GM21529 (cell line): Measurements from ENCODE around the gene ZNF469.
"Not testable (repeated sequence)": the region's sequence is repeated elsewhere in the genome, so short reads cannot be mapped to it uniquely, and the experiment has no call there.

Experiments used
- ATAC-seq: cut with Tn5 transposase; IDR thresholded peaks from one replicate; pipeline ENCODE4 v1.9.1; 2021; ENCODE audit not compliant: unreplicated experiment

ZNF469 gene

DNA sequence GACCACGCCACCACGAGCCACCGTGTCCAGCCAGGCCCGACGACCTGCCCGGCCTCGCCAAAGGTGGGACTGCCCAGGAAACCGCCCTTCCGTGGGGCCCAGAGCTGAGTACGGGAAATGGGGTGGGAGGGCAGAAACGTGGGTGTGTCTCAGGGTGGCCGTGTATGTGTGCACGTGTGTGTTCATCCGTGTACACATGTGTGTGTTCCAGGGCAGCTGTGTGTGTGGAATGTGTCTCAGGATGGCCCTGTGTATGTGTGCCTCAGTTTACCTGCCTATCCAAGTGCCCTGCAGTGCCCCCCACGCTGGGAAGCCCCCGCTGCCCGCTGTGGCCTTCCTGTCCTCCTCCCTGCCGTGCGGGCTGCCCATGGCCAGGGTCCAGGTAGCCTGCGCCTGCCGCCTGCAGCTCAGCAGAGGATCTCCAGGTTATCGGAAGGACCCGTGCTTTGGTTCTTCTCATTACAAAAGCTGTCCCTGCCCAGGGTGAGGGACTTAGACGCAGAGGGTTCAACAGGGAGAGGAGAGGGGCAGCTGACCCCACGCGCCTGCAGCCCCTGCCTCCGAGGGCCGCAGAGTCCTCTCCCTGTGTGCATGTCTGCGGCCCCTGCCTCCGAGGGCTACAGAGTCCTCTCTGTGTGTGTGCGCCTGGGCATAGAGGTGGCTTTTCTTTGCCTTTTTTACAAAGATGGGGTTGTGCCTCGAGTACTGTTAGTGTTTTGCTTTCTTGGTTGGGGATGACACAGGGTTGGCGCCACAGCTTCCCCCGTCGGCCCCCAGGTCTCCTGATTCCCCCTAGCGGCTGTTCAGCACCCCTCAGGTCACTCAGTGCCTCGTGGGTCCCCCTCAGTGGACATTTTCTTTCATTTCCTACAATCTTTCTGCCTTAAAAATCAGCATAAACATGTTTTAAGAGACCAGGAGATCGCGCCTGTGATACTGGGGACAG is 23.6 kb downstream of the ZNF469 start:
- no peak for ATAC-seq

DNA sequence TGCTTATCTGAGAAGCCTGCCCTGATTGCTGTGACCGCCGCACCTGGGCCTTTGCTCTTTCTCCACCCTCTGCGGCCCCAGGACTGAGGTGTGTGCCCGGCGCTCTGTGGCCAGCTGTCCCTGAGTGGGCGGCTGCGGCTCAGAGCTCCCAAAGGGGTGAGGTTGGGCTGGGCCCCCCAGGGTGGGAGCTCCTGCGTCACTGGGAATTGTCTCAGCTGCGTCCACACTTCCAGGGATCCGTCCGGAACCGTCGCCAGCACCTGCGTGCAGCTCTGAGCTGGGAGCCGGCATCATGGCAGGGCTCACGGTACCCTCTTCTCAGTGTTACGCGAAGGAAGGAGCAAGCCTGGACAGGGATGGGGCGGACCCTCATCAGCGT is 24.3 kb downstream of the ZNF469 start:
- ATAC-seq: no peak

DNA sequence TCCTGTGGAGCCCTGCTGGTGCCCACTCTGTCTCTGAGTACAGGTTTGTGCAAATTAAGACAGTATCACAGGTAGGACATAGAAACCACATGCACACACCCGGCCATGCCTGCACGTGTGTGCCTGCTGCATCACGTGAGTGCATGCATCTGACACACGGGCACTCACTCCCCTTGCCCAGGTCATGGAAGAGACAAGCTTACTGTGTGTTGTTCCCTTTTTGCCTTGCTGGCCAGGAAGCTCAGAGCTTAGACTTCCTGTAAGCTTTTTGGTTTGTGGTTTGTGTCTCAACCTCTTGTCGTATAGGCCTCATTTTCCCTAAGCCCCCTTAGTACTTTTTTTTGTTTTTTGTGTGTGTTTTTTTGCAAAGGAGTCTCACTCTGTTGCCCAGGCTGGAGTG is 25.0 kb downstream of the ZNF469 start:
- no peak for ATAC-seq

DNA sequence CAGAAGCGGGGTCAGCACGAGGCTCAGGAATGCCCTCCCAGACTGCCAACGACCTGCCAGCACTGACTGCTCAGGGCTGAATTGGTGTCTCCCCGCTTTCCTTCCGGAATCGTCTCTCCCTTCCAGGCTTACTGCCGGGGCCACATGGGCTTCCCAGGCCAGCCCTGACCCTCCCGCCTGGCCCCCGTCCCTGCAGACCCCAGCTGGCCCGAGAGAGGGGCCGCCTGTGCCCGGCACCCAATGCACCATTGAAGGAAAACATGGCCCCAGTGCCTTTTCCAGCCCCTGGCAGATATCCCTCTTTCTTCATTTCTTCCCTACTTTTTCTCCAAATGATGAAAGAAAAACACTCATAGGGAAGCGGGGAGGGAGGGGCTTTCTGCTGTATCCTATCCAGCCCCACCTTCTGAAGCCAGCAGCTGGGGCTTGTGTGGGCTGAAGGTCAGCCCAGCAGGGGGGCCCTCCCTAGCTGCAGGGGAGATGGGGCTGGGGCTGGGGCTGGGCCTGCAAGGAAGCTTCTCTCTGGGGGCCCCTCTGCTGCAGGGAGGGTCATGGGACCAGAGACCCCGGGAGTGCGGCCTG is 25.9 kb downstream of the ZNF469 start:
- ATAC-seq: no peak

GRCh38 chr16:88409296-88410065 is 26.7 kb downstream of the ZNF469 start:
- ATAC-seq: no peak

GRCh38 chr16:88410297-88410968 is 27.7 kb downstream of the ZNF469 start:
- ATAC-seq: not testable (repeated sequence)

DNA sequence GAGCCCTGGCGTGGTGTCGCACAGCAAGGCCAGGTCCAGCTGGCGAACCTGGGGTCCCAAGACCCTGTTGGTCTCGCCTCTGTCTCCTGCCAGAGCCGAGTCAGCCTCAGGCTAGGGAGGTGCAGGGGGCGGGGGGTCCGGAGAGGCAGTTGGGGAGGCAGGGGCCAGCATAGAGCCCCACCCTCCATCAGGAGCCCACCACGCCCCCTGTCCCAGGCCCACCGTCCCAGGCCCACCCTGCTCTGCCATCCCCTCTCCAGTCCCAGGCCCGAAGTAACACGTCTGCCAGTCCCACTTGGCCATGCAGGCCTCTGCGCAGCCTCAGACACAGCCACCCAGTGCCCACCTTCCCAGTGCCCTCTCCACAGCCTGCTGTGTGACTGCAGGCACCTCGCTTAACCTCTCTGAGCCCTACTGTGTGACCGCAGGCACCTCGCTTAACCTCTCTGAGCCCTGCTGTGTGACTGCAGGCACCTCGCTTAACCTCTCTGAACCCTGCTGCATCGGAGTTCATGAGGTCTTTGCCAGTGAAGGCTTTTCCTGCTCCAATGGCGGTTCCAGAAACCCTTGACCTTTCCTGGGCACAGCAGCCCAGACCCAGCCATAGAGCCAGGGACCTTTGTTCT is 29.3 kb downstream of the ZNF469 start:
- no peak for ATAC-seq

DNA sequence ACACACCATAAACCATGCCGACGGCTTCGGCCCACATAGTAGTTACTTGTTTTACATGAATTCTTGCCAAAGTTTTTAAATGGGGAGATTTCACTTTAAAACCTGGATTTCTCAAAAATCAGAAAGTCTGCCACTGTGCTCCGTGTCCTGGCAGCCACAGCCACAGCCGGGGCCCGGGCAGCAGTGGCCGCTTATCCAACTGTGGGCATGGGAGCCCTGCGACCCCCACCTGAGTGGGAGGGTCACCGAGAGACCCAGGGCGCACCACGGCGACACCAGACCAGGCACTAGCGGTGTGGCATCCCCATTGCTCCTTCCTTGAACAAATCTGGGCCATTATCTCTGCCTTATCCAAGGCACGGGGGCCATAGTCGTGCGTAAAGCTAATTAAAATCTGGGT is 30.0 kb downstream of the ZNF469 start:
- ATAC-seq: no peak

GRCh38 chr16:88413231-88413630 is 30.5 kb downstream of the ZNF469 start:
- ATAC-seq: no peak

GRCh38 chr16:88413631-88414030 is 30.9 kb downstream of the ZNF469 start:
- no peak for ATAC-seq

DNA sequence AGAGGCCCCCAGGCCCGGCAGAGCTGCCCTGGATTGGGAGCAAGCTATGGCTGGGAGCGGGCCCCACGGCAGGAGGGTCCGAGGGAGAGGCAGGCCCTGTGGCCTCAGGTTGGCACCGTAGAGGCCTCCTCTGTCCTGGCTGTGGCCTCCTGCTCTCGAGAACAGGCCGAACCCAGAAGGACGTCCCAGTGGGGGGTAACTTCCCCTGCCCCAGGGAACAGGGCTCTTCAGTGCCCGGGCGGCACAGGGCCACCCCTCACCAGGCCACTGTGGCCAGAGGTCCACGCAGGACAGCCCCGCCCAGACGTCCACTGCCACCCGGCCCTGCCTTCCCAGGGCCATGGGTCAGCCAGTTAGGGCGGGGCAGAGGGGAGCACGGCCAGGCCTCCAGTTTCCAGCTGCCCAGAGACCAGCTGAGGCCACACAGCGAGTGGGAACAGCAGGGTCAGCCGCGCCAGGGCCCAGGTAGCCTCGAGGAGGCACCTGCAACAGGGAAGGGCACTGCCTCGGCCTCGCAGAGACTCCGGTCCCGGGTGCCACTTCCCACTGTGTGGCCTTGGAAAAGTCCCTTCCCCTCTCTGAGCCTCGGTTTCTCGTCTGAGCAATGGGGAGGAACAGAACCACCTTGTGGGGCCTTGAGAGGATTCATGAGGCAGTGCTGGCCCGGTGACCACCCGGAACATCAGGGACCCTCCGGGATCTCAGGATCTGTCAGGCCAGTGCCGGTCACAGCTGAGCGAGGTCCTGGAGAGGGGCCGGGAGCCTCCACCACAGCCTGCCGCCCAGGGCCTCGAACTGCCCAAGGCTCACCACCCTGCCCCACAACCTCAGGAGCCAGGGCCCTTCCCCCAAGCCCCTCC is 32.0 kb downstream of the ZNF469 start:
- ATAC-seq: no peak

DNA sequence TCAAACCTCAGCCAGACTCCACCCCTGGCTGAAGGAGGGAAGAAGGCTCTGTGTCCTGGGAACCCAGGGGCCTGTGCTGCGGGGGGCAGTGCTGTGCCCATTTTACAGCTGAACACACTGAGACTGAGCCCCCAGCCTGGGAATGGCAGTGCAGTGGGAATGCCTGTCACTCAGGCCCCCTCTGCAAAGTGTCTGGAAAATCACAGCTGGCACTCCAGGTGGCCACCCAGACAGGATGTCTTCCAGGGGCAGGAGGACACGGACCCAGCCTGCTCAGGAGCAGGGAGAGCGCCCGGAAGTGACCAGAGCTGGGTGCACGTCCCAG is 32.6 kb downstream of the ZNF469 start:
- ATAC-seq: no peak

DNA sequence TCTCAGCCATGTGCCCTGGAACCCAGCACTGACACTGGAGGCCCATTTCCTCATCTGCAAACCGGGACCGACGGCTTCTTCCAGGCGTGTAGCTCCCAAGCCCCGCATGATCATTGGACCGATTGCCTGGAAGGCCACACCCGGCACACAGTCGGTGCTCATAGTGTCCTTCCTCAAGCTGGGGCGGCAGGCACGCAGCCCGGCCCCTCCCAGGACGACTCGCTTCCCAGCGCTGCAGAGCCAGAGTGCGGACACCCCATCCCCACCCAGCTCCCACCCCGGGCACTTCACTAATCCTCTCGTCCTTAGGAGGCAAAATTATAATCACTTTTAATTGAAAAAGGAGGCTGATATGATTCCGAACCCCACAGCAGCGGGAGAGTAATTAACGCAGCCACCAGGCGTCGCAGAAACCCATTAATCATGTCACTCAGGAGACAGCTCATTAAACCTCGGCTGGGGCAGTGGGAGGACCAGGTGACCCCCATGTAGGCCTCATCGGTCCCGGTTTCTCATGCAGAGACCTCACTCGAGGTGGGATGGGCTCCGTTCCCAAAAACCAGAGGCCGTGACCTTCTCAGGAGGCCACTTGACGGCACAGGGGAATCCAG is 33.1 kb downstream of the ZNF469 start:
- no peak for ATAC-seq

DNA sequence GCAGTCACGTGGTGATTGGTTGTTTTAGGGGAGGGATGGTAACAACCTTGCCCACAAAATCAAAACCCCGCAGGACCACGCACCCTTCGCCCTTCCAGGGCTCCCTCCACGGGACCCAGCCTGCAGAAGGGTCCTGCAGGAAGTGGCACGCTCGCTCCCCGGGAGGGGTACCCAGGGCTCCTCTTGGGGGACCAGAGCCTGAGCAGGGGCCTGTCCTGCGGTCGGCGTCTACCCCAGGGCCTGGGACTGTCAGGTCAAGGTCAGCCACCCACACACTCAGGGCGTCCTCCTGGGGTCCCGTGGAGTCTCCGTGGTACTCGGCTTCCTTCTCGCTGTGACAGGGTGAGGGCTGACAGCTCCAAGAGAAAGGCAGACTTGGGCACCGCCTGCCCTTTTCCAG is 33.9 kb downstream of the ZNF469 start:
- no peak for ATAC-seq

- no peak for ATAC-seq
Measured at GRCh38 chr16:88417684-88418476, 35.1 kb downstream of the ZNF469 start.

DNA sequence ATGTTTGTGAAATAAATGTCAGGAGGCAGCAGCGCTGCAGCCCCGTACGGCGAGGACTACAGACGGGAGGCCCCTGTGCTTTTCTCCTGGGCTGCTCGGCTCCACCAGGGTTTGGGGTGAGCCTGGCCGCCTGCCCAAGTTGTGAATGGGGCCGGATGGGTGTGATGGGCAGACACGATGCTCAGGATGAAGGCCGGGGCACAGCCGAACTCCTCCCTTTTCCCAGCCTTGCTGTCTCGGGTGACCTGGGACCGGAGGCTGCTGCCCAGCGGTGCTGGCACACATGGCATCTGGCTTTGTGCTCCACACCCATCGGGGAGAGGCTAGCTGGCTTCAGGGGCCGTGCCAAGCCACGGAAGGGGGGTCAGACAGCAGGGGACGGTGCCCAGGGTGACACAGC is 36.1 kb downstream of the ZNF469 start:
- ATAC-seq: no peak

GRCh38 chr16:88419790-88420189 is 37.0 kb downstream of the ZNF469 start:
- ATAC-seq: no peak

- no peak for ATAC-seq
Measured at GRCh38 chr16:88420496-88420895, 37.7 kb downstream of the ZNF469 start.

DNA sequence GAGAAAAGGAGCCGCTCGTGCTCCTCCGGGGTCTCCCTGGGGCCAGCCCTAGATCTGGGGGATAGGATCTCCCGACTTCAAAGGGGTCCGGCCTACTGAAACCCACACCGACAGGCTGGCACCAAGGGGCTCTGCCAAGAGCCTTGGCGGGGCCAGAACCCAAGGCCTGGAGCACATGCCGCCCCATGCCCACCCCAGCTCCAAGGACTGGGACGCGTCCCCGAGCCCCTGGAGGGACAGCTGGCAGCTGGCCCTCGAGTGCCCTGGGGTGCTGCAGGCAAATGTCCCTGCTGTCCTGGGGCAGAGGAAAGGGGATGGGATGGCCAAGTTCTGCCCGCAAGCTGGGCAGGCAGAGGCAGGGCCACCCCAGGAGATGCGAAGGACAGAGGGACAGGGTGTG is 38.5 kb downstream of the ZNF469 start:
- no peak for ATAC-seq
